Measurements from ENCODE around the gene LRRC66. TPM values are rescaled to one million over a fixed set of nuclear protein-coding genes. Genes with fewer than 3 reads are reported as not detected.

The LRRC66 gene
- total RNA-seq, 4 donors from 2014 or later = 0.25 to 0.64 TPM; not detected in 2

GRCh38 chr4:52049266-52049665 is 29.1 kb upstream of the LRRC66 start:
- Histone ChIP-seq H3K27me3 (peaks cover 20% of the 10 kb centered on the region), H3K4me3 (no peak overlapping the region), H3K36me3 (no peaks in the 10 kb centered on the region), H3K4me1 (peaks cover 16% of the 10 kb centered on the region), H3K9me3 (no peaks in the 10 kb centered on the region), H3K27ac (no peak overlapping the region)
- WGBS = 84% methylated on average over 5 of the region's 5 CpGs
- DNase-seq (ENCODE audit: low spot score in 2 of 2) = no peak
- TF ChIP-seq POLR2A (IDR thresholded peaks at IDR 0.05) (no peak), POLR2AphosphoS5 (IDR thresholded peaks at IDR 0.05) (no peak)
- TF ChIP-seq, protein P1, sequence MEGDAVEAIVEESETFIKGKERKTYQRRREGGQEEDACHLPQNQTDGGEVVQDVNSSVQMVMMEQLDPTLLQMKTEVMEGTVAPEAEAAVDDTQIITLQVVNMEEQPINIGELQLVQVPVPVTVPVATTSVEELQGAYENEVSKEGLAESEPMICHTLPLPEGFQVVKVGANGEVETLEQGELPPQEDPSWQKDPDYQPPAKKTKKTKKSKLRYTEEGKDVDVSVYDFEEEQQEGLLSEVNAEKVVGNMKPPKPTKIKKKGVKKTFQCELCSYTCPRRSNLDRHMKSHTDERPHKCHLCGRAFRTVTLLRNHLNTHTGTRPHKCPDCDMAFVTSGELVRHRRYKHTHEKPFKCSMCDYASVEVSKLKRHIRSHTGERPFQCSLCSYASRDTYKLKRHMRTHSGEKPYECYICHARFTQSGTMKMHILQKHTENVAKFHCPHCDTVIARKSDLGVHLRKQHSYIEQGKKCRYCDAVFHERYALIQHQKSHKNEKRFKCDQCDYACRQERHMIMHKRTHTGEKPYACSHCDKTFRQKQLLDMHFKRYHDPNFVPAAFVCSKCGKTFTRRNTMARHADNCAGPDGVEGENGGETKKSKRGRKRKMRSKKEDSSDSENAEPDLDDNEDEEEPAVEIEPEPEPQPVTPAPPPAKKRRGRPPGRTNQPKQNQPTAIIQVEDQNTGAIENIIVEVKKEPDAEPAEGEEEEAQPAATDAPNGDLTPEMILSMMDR (IDR thresholded peaks at IDR 0.05) = no peak

DNA sequence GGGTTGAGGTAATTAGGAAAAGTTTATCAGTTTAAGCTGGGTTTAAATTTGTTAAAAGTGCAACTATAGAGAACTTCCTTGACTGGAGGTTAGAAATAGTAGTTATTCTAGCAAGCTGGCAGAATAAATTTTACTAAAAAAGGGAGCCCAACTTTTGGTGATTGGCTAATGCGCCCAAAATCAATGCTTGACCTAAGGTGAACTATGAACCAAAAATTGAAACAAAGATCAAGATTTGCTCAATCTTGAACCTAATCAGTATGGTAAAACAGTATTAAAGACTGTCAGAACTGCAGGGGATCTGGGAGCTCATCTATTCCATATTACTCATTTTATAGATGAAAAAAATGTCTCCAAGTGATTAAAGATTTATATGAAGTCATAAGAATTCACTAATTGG is 24.9 kb upstream of the LRRC66 start:
- no peak overlapping the region for H3K4me3 ChIP-seq
- H3K4me1 ChIP-seq = no peaks in the 10 kb centered on the region
- H3K36me3 ChIP-seq = no peaks in the 10 kb centered on the region
- WGBS = 100% methylated on average over 1 of the region's 1 CpG
- no peaks in the 10 kb centered on the region for H3K9me3 ChIP-seq
- peaks cover 19% of the 10 kb centered on the region for H3K27me3 ChIP-seq
- no peak overlapping the region for H3K27ac ChIP-seq
- TF ChIP-seq, protein P1 (IDR thresholded peaks at IDR 0.05) = no peak
- TF ChIP-seq EP300 (IDR thresholded peaks at IDR 0.05) = no peak
- no peak for TF ChIP-seq POLR2A (IDR thresholded peaks at IDR 0.05)
- DNase-seq (ENCODE audit: low spot score in 2 of 2) = no peak

GRCh38 chr4:52038103-52038912 is 18.1 kb upstream of the LRRC66 start, which contains the start of gene SGCB:
SGCB (minus strand) TSS chr4:52038299; CDS start chr4:52038259, 40 bp downstream.
- H3K4me3 ChIP-seq = peak within 1 kb of the TSS; percentile 92
- H3K27ac ChIP-seq = peak within 1 kb of the TSS; percentile 62
- peaks cover 8% of the 10 kb centered on the region for H3K27me3 ChIP-seq
- no peaks in the 10 kb centered on the region for H3K9me3 ChIP-seq
- H3K36me3 ChIP-seq = no peaks in the 10 kb centered on the region
- no peak for TF ChIP-seq POLR2AphosphoS5 (IDR thresholded peaks at IDR 0.05)
- no peak for TF ChIP-seq EP300 (IDR thresholded peaks at IDR 0.05)
- TF ChIP-seq, protein P1 (IDR thresholded peaks at IDR 0.05) = no peak
- no peak for TF ChIP-seq POLR2A (IDR thresholded peaks at IDR 0.05)
- DNase-seq (ENCODE audit: low spot score in 2 of 2) = peak; percentile 74 to 84
- WGBS = 9% methylated on average over 25 of the region's 70 CpGs
- peaks cover 12% of the 10 kb centered on the region for H3K4me1 ChIP-seq

GRCh38 chr4:52037689-52038102 is 17.5 kb upstream of the LRRC66 start:
- Histone ChIP-seq H3K4me1 (peaks cover 12% of the 10 kb centered on the region), H3K27ac (peak overlapping the region; percentile 62), H3K36me3 (no peaks in the 10 kb centered on the region), H3K9me3 (no peaks in the 10 kb centered on the region), H3K4me3 (peak overlapping the region; percentile 92), H3K27me3 (peaks cover 4% of the 10 kb centered on the region)
- WGBS = under 1% methylated on average over 14 of the region's 25 CpGs
- peak in 1 of 2 donors; percentile 68 for DNase-seq (ENCODE audit: low spot score in 2 of 2)
- TF ChIP-seq, protein P1 (IDR thresholded peaks at IDR 0.05) = no peak

GRCh38 chr4:52036886-52037530 is 16.8 kb upstream of the LRRC66 start:
- H3K4me1 ChIP-seq = peaks cover 12% of the 10 kb centered on the region
- DNase-seq (ENCODE audit: low spot score in 2 of 2) = no peak
- H3K4me3 ChIP-seq = peak overlapping the region; percentile 92
- no peaks in the 10 kb centered on the region for H3K9me3 ChIP-seq
- TF ChIP-seq, protein P1 (IDR thresholded peaks at IDR 0.05) = no peak
- TF ChIP-seq POLR2A (IDR thresholded peaks at IDR 0.05) = no peak
- TF ChIP-seq POLR2AphosphoS5 (IDR thresholded peaks at IDR 0.05) = no peak
- no peak for TF ChIP-seq EP300 (IDR thresholded peaks at IDR 0.05)
- 42% methylated on average over 7 of the region's 7 CpGs for WGBS
- no peaks in the 10 kb centered on the region for H3K36me3 ChIP-seq
- no peak overlapping the region for H3K27ac ChIP-seq
- no peaks in the 10 kb centered on the region for H3K27me3 ChIP-seq

Data from suprapubic skin (tissue), 4 donors.